Fibroblast of skin of abdomen (primary cell): Measurements from ENCODE around the gene MARS1. TPM values are rescaled to one million over a fixed set of nuclear protein-coding genes. Genes with fewer than 3 reads are reported as not detected.
A peak's percentile ranks its signal among the peaks of the same experiment; 100 is the strongest.
"Not testable (repeated sequence)": the region's sequence is repeated elsewhere in the genome, so short reads cannot be mapped to it uniquely, and the experiment has no call there.

Source experiments
- DNase-seq: peaks from one replicate; pipeline ENCODE4 v3.0.0-alpha.2; 2013
- polyA plus RNA-seq, 2 experiments: library from polyadenylated mRNA; unstranded; fragments of 120-200 nt; gene quantifications; one replicate each; pipeline ENCODE4 v1.2.1, GENCODE V29; 2013; ENCODE audit not compliant: insufficient read length in 2 of 2

Gene MARS1
- polyA plus RNA-seq (2013, experiment 1 of 2; ENCODE audit: insufficient read length): 417 TPM
- 415 TPM for polyA plus RNA-seq (2013, experiment 2 of 2; ENCODE audit: insufficient read length)

DNA sequence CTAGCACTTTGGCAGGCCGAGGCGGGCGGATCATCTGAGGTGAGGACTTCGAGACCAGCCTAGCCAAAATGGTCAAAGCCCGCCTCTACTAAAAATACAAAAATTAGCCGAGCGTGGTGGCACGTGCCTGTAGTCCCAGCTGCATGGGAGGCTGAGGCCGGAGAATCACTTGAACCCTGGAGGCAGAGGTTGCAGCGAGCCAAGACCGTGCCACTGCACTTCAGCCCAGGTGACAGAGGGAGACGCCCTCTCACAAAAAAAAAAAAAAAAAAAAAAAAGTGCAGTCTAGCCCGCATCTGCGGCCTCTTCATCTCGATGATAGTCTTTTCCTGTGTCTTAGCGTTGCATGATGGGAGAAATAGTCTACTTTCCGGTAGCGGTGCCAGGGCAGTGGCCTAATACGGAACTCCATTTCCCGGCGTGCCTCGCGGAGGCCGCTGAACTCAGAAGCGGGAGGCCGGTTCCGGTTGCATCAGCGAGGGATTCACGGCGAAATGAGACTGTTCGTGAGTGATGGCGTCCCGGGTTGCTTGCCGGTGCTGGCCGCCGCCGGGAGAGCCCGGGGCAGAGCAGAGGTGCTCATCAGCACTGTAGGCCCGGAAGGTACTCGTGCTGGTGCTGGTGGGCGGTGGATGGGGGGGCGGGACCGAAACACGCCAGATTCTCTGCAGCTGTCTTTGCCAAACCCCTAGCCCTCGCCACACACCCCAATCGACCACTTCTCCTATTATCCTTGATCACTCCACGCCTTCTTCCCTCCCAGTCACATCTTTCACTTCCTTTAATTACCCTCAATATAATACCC lies at the start of gene MARS1:
Gene MARS1 (plus strand): TSS at position 472 of the 805 bp plus-strand sequence. CDS start 23 bp downstream, at position 495.
- DNase-seq: peak; percentile 98

DNA sequence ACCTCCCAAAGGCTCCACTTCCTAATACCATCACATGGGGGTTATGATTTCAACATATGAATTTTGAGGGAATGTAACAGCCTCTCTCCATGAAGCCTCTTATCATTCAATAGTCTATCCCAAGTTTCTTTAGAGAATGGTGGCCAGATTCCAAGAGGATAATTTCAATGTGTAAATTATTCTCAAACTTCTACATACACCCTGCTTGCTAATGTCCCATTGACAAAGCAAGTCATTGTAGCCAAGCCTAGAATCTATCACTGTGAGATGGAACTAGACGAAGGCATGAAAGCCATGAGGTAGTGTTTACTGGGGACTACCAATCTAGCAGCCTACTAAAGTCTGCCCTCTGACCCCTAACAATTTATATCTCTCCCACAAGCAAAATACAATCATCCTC lies 49.5 kb upstream of the MARS1 start:
- DNase-seq: no peak

DNA sequence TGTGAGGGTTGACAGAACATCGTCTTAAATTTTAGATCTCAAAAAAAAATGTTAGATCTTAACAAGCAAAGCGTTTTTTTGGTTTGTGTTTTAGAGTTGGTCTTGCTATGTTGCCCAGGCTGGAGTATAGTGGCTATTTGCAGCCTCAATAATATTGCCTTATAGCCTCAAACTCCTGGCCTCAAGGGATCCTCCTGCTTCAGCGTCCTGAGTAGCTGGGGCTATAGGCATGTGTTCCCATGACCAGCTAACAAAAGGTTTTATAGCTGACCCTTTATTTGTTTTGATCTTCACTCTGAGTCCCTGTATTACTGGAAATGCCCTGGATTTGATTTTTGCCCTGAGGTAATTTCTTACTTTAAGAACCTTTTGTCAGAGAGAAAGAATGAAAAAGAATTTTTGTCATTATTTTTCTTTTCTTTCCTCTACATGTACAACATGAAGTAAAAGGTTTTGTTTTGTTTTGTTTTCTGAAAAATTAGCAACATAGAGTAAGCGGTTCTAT lies 48.1 kb upstream of the MARS1 start:
- no peak for DNase-seq

DNA sequence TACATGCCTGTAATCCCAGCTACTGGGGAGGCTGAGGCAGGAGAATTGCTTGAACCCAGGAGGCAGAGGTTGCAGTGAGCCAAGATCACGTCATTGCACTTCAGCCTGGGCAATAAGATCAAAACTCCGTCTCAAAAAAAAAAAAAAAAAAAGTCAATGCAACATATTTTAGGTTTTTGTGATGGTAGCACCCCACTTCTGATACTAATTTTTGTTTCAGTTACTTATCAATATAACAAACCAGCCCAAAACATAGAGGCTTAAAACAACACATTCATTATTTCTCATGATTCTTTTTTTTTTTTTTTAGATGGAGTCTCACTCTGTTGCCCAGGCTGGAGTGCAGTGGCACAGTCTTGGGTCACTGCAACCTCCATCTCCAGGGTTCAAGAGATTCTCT lies 46.5 kb upstream of the MARS1 start:
- not testable (repeated sequence) for DNase-seq

DNA sequence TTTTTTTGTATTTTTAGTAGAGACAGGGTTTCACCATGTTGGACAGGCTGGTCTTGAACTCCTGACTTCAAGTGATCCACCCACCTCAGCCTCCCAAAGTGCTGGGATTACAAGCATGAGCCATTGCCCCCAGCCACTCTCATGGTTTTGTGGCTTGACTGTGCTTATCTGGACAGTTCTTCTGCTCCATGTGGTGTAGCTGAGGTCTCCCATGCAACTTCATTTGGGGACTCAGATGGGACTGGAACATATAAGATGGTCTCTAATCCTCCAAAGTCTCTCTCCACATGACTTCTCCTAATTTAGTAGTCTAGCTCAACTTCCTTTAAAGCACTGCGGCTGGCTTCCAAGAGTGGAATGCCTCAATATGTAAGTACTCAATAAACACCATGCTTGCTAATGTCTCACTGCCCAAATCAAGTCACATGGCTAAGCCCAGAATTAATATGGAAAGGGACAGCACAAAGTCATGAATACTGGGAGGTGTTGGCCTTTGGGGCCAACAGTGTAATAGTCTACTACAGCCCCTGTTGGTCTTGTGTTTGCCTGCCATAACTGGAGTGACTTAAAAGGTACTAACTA lies 45.9 kb upstream of the MARS1 start:
- DNase-seq: peak; percentile 23

DNA sequence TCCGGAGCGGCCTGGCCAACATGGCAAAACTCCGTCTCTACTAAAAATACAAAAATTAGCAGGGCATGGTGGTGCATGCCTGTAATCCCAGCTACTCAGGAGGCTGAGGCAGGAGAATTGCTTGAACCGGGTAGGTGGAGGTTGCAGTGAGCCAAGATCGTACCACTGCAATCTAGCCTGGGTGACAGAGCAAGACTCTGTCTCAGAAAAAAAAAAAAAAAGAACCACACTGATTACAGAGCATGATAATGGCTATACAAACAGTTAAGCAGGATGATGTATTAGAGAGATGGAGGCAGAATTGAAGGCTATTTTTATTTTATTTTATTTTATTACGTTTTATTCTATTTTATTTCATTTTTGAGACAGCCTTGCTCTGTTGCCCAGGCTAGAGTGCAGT lies 43.5 kb upstream of the MARS1 start:
- DNase-seq: not testable (repeated sequence)

DNA sequence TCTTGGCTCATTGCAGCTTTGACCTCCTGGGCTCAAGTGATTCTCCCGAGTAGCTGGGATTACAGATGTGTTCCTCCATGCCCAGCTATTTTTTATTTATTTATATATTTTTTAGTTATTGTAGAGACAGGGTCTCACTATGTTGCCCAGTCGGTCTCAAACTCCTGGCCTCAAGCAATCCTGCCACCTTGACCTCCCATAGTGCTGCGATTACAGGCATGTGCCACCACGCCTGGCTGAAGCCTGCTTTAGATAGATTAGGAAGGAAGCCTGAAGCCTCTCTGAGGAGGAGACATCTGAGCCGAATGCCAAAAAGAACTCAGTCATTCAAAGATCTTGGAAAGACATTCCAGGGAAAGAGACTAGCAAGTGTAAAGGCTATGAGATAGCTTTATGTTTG lies 43.1 kb upstream of the MARS1 start:
- DNase-seq: no peak

DNA sequence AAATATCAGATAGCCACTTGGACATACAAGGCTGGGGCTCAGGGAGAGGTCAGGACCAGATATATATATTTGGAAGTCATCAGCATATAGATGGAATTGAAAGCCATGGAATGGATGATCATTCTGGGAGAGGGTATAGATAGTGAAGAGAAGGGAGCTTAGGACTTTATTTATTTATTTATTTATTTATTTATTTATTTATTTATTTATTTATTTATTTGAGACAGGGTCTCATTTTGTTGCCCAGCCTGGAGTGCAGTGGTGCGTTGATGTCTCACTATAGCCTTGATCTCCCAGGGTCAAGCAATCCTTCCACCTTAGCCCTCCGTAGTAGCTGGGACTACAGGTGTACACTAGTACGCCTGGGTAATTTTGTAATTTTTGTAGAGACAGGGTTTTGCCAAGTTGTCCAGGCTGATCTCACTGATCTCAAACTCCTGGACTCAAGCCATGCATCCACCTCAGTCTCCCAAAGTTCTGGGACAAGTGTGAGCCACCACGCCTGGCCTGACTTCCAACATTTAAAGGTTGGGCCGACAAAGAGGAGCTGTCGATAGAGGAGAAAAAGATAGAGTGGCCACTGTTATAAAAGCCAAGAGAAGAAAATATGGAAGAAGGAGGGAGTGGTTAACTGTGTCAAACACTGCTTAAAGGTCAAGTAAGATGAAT lies 41.4 kb upstream of the MARS1 start:
- no peak for DNase-seq

DNA sequence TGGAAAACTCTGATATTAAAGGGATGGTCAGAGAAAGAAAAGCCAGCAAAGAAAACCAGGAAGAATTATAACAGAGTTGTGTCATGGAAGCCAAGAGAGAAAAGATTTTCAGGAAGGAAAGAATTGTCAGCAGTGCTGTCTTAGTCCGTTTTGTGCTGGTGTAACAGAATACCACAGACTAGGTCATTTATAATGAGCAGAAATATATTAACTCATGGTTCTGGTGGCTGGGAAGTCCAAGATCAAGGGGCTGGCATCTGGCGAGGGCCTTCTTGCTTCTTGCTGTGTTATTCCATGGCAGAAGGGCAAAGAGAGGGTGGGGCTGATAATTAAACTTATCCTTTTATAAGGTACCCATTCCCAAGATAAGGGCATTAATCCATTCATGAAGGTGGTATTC lies 39.2 kb upstream of the MARS1 start:
- DNase-seq: no peak

DNA sequence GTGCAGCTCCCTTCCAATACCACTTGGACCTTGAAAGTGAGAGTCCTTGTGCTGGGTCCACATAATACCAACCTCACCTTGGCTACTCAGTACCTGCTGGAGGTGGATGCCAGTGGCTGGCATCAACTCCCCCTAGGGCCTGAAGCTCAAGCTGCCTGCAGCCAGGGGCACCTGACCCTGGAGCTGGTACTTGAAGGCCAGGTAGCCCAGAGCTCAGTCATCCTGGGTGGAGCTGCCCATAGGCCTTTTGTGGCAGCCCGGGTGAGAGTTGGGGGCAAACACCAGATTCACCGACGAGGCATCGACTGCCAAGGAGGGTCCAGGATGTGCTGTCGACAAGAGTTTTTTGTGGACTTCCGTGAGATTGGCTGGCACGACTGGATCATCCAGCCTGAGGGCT lies 38.5 kb upstream of the MARS1 start:
- no peak for DNase-seq

DNA sequence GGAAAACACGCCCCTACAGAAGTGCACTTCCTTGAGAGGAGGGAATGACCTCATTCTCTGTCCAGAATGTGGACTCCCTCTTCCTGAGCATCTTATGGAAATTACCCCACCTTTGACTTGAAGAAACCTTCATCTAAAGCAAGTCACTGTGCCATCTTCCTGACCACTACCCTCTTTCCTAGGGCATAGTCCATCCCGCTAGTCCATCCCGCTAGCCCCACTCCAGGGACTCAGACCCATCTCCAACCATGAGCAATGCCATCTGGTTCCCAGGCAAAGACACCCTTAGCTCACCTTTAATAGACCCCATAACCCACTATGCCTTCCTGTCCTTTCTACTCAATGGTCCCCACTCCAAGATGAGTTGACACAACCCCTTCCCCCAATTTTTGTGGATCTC lies 37.8 kb upstream of the MARS1 start:
- DNase-seq: no peak

DNA sequence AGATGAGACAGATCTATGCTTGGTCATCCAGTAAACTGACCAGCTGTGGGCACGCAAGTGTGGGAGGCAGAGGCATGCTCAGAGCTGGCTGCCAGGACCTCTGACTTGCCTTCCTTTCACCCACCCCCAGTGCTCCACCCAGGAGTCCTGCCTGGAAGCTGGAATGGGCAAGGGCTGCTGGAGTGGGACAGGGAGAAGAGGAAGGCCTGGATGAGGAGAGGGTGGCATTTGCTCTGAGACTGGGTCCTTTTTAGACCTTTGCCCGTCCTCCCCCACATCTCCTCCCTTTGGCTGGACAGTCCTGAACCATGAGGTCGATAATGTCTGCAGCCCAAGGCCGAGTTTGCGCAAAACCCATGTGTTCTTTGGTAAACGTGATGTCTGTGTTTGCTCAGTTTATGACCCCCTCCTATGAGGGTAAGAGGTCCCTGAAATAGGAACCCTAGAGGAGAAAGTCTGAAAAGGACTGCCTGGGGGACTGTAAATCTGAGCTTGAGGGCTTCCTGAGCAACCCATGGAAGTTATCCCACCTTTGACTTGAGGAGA lies 36.6 kb upstream of the MARS1 start:
- DNase-seq: no peak

DNA sequence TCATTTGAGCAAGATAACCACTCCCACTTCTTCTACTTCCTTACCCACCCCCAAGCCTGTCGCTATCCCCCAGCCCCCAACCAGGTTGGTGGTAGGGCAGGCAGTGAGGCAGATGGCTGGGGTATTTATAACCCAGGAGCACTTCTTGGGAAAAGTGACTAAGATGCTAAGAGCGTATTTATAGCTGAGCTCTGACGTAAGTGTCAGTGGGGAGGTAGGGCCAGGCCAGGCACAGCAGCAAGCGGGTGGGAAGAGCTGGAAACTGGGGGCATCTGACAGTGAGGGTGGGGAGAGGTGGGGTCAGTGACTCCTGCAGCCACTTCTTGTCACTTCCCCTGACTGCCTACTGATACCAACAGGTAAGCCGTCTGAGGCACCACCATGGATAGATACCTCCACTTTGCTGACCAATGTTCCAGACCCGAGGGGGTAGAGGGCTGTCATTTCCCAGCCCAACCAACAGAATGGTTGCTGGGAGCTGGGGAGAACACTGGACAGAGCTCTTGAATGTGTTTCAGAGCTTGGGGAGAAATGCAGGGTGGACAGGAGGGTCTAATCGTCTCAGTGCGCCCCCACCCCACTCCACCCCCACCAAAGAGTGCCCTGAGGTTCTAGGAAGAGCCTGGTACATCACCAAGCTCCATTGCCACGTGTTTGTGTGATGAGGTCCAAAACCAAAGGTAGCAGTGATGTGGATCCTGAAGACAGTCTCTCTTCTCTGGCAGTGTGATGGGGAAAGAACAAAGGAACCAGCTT lies 35.5 kb upstream of the MARS1 start:
- DNase-seq: peak; percentile 95

DNA sequence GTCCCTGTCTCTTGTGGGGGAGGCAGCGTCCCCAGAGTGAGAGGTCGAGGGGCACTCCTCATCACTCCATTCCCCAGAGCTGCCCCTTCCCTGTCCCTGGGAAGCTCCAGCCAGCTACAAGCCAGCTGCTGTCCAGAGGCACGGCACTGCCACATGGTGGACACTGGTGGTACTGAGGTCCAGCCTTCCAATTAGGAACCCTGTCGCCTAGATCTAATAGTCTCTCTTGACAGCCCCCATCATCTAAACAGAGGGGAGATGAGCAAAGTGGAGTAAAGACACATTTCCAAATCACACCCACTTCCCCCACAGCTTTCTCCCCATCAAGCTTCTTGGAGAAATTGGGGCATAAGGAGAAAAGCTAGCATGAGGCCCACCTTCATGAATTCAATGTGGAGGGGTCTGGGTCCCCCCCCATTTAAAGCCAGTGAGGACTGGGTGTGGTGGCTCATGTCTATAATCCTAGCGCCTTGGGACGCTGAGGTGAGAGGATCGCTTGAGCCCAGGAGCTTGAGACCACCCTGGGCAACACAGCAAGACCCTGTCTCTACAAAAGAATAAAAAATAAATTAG lies 34.8 kb upstream of the MARS1 start:
- peak; percentile 82 for DNase-seq

DNA sequence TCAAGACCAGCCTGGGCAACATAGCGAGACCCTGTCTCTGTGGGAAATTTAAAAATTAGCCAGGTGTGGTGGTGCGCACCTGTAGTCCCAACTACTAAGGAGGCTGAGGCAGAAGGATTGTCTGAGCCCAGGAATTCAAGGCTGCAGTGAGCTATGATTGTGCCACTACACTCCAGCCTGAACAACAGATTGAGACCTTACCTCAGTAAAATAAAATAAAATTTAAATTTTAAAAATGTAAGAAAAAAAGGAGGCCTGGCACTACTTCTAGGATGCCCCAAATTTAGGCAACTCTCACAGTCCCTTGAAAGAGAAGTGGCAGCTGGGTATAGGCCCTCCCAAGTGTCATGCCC lies 33.7 kb upstream of the MARS1 start:
- DNase-seq: no peak

DNA sequence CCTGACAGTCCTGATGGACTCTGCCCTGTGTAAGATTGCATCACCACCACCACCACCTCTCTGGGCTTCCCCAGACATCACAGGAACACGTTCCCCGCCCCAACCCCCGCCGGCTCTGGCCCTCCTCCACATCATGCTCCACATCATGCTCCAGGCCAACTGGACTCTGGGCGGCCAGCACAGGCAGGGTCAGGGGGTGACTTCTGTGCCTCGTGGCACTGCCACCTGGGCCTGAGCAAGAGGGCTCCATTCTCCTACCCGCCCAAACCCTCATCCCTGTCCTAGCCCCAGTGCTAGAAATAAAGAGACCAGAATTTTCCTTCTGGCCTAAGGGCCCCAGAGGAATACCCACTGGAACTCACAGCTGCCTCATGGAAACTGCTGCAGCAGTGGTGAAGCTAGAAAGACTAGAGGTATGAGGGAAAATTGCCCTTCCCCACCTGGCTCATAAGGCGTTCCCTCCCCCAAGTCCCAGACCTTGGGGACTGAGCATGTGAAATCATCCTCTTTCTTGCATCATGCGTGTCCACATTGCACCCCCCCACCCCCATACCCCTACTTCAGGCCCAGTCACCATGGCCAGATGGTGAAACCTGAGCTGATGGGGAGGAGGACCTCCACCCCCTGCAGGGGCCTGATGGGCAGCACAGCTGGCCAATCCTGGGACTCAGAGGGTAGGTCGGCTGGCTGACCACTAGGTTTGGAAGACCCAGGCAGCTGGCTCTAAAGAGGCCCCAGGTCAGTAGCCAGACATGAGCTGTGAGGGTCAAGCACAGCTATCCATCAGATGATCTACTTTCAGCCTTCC lies 33.1 kb upstream of the MARS1 start, which contains the start of gene INHBE:
Gene INHBE (plus strand): TSS at position 742 of the 808 bp plus-strand sequence. CDS start 230 bp downstream, outside the sequence.
- DNase-seq: peak; percentile 99

DNA sequence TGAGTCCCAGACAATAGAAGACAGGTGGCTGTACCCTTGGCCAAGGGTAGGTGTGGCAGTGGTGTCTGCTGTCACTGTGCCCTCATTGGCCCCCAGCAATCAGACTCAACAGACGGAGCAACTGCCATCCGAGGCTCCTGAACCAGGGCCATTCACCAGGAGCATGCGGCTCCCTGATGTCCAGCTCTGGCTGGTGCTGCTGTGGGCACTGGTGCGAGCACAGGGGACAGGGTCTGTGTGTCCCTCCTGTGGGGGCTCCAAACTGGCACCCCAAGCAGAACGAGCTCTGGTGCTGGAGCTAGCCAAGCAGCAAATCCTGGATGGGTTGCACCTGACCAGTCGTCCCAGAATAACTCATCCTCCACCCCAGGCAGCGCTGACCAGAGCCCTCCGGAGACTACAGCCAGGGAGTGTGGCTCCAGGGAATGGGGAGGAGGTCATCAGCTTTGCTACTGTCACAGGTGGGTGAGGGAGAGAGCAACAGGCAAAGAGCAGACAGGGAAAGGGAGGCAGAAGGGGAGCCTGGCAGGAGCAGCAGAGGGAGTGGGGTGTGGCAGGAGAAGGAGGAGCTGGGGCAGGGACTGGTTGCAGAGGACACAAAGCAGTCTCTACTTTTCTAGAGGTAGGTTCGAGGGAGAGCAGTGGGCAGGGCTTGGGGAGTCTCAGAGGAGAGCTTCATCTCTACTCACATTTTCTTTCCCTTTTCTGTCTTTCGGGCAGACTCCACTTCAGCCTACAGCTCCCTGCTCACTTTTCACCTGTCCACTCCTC lies 32.3 kb upstream of the MARS1 start:
- DNase-seq: peak; percentile 37

DNA sequence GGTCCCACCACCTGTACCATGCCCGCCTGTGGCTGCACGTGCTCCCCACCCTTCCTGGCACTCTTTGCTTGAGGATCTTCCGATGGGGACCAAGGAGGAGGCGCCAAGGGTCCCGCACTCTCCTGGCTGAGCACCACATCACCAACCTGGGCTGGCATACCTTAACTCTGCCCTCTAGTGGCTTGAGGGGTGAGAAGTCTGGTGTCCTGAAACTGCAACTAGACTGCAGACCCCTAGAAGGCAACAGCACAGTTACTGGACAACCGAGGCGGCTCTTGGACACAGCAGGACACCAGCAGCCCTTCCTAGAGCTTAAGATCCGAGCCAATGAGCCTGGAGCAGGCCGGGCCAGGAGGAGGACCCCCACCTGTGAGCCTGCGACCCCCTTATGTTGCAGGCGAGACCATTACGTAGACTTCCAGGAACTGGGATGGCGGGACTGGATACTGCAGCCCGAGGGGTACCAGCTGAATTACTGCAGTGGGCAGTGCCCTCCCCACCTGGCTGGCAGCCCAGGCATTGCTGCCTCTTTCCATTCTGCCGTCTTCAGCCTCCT lies 31.6 kb upstream of the MARS1 start:
- peak; percentile 65 for DNase-seq

DNA sequence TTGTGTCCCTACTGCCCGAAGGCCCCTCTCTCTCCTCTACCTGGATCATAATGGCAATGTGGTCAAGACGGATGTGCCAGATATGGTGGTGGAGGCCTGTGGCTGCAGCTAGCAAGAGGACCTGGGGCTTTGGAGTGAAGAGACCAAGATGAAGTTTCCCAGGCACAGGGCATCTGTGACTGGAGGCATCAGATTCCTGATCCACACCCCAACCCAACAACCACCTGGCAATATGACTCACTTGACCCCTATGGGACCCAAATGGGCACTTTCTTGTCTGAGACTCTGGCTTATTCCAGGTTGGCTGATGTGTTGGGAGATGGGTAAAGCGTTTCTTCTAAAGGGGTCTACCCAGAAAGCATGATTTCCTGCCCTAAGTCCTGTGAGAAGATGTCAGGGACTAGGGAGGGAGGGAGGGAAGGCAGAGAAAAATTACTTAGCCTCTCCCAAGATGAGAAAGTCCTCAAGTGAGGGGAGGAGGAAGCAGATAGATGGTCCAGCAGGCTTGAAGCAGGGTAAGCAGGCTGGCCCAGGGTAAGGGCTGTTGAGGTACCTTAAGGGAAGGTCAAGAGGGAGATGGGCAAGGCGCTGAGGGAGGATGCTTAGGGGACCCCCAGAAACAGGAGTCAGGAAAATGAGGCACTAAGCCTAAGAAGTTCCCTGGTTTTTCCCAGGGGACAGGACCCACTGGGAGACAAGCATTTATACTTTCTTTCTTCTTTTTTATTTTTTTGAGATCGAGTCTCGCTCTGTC lies 31.0 kb upstream of the MARS1 start:
- no peak for DNase-seq
